Neuron (in vitro differentiated cells): ENCODE results near the gene SLC37A1.

ENCODE experiments used
- H2AFZ ChIP-seq: one replicate; pipeline ENCODE4 v1.6.1; 2013; ENCODE audit warnings: low read depth, mild to moderate bottlenecking, inconsistent platforms, low read length, moderate library complexity
- H3K27me3 ChIP-seq: one replicate; pipeline ENCODE4 v1.6.1; 2013; ENCODE audit warnings: low read length; ENCODE audit not compliant: insufficient read depth
- H3K36me3 ChIP-seq: one replicate; pipeline ENCODE4 v1.6.1; 2013; ENCODE audit warnings: low read length; ENCODE audit not compliant: insufficient read depth
- H3K4me1 ChIP-seq: one replicate; pipeline ENCODE4 v1.6.1; 2013; ENCODE audit warnings: low read length; ENCODE audit not compliant: insufficient read depth
- H3K4me3 ChIP-seq: 2 replicates; pipeline ENCODE4 v1.5.1; 2013; ENCODE audit warnings: mild to moderate bottlenecking, low read length, moderate library complexity
- H3K9me3 ChIP-seq: one replicate; pipeline ENCODE4 v1.6.1; 2013; ENCODE audit warnings: low read length

The SLC37A1 gene

GRCh38 chr21:42530167-42530518 lies 16.5 kb downstream of the SLC37A1 start:
- Histone ChIP-seq H3K4me3 (no peak overlapping the region), H3K36me3 (no peaks in the 10 kb centered on the region), H3K9me3 (no peaks in the 10 kb centered on the region), H3K4me1 (peaks cover 3% of the 10 kb centered on the region), H2AFZ (no peak overlapping the region), H3K27me3 (peaks cover 8% of the 10 kb centered on the region)

GRCh38 chr21:42531771-42532170 lies 18.1 kb downstream of the SLC37A1 start:
- Histone ChIP-seq H2AFZ (no peak overlapping the region), H3K4me1 (no peaks in the 10 kb centered on the region), H3K9me3 (no peaks in the 10 kb centered on the region), H3K36me3 (no peaks in the 10 kb centered on the region), H3K4me3 (no peak overlapping the region), H3K27me3 (peaks cover 2% of the 10 kb centered on the region)

GRCh38 chr21:42532466-42533181 lies 19.0 kb downstream of the SLC37A1 start:
- H3K4me1 ChIP-seq: no peaks in the 10 kb centered on the region
- H3K4me3 ChIP-seq: no peak overlapping the region
- no peak overlapping the region for H2AFZ ChIP-seq
- no peaks in the 10 kb centered on the region for H3K9me3 ChIP-seq
- no peaks in the 10 kb centered on the region for H3K36me3 ChIP-seq
- H3K27me3 ChIP-seq: no peaks in the 10 kb centered on the region

- Histone ChIP-seq H3K4me1 (no peaks in the 10 kb centered on the region), H3K27me3 (no peaks in the 10 kb centered on the region), H2AFZ (no peak overlapping the region), H3K4me3 (no peak overlapping the region), H3K9me3 (no peaks in the 10 kb centered on the region), H3K36me3 (no peaks in the 10 kb centered on the region)
Observed at GRCh38 chr21:42533306-42533962, 19.8 kb downstream of the SLC37A1 start.

- H3K36me3 ChIP-seq: no peaks in the 10 kb centered on the region
- H3K4me3 ChIP-seq: no peak overlapping the region
- no peaks in the 10 kb centered on the region for H3K9me3 ChIP-seq
- no peaks in the 10 kb centered on the region for H3K27me3 ChIP-seq
- H2AFZ ChIP-seq: no peak overlapping the region
- no peaks in the 10 kb centered on the region for H3K4me1 ChIP-seq
Observed at GRCh38 chr21:42533963-42534355, 20.3 kb downstream of the SLC37A1 start.

GRCh38 chr21:42534421-42535378 lies 21.0 kb downstream of the SLC37A1 start:
- no peaks in the 10 kb centered on the region for H3K36me3 ChIP-seq
- no peaks in the 10 kb centered on the region for H3K9me3 ChIP-seq
- H3K27me3 ChIP-seq: no peaks in the 10 kb centered on the region
- no peaks in the 10 kb centered on the region for H3K4me1 ChIP-seq
- H3K4me3 ChIP-seq: no peak overlapping the region
- no peak overlapping the region for H2AFZ ChIP-seq

GRCh38 chr21:42535602-42536171 lies 22.0 kb downstream of the SLC37A1 start:
- Histone ChIP-seq H2AFZ (no peak overlapping the region), H3K4me1 (no peaks in the 10 kb centered on the region), H3K9me3 (no peaks in the 10 kb centered on the region), H3K27me3 (peaks cover 3% of the 10 kb centered on the region), H3K36me3 (no peaks in the 10 kb centered on the region), H3K4me3 (no peak overlapping the region)

- Histone ChIP-seq H3K36me3 (no peaks in the 10 kb centered on the region), H3K9me3 (no peaks in the 10 kb centered on the region), H3K4me3 (no peak overlapping the region), H2AFZ (no peak overlapping the region), H3K27me3 (peaks cover 3% of the 10 kb centered on the region), H3K4me1 (no peaks in the 10 kb centered on the region)
Observed at GRCh38 chr21:42536601-42537000, 22.9 kb downstream of the SLC37A1 start.

- Histone ChIP-seq H3K4me3 (no peak overlapping the region), H3K9me3 (no peaks in the 10 kb centered on the region), H2AFZ (no peak overlapping the region), H3K4me1 (no peaks in the 10 kb centered on the region), H3K36me3 (no peaks in the 10 kb centered on the region), H3K27me3 (peaks cover 3% of the 10 kb centered on the region)
Observed at GRCh38 chr21:42537106-42537742, 23.6 kb downstream of the SLC37A1 start.

GRCh38 chr21:42538479-42539275 lies 25.0 kb downstream of the SLC37A1 start:
- Histone ChIP-seq H3K27me3 (peaks cover 8% of the 10 kb centered on the region), H2AFZ (no peak overlapping the region), H3K9me3 (no peaks in the 10 kb centered on the region), H3K4me1 (no peaks in the 10 kb centered on the region), H3K36me3 (no peaks in the 10 kb centered on the region), H3K4me3 (no peak overlapping the region)

- H3K4me1 ChIP-seq: no peaks in the 10 kb centered on the region
- no peak overlapping the region for H2AFZ ChIP-seq
- no peaks in the 10 kb centered on the region for H3K36me3 ChIP-seq
- no peaks in the 10 kb centered on the region for H3K9me3 ChIP-seq
- peaks cover 8% of the 10 kb centered on the region for H3K27me3 ChIP-seq
- no peak overlapping the region for H3K4me3 ChIP-seq
Observed at GRCh38 chr21:42539342-42539741, 25.7 kb downstream of the SLC37A1 start.

GRCh38 chr21:42539931-42540343 lies 26.3 kb downstream of the SLC37A1 start:
- Histone ChIP-seq H3K4me3 (no peak overlapping the region), H2AFZ (no peak overlapping the region), H3K9me3 (no peaks in the 10 kb centered on the region), H3K27me3 (peaks cover 8% of the 10 kb centered on the region), H3K4me1 (no peaks in the 10 kb centered on the region), H3K36me3 (no peaks in the 10 kb centered on the region)
